ENCODE results near the gene FOXR1. TPM values are rescaled to one million over a fixed set of nuclear protein-coding genes. Genes with fewer than 3 reads are reported as not detected.

The FOXR1 gene
- total and polyA plus RNA-seq, 2 of the 8 experiments (the other 6 are each of a cell fraction or from before 2014, with no cell fraction given): not detected

GRCh38 chr11:119000906-119001305, 29.3 kb downstream of the FOXR1 start:
- H2BK5ac ChIP-seq (ENCODE audit: low read depth, low read length): no peak overlapping the region
- no peak overlapping the region for H3K23ac ChIP-seq (ENCODE audit: insufficient read length)
- peaks cover 0 to 44% of the 10 kb centered on the region in 2 experiments; a peak in 3 of 4 replicates for H3K79me2 ChIP-seq (ENCODE audit: control insufficient read depth in 1 of 2, insufficient read depth in 2 of 2, low read length in 2 of 2)
- H3K9me3 ChIP-seq (ENCODE audit: insufficient read depth in 2 of 2, low read depth in 1 of 2, low read length in 1 of 2): no peaks in the 10 kb centered on the region
- no peak overlapping the region for H4K5ac ChIP-seq (ENCODE audit: insufficient read length, low read depth, low read length)
- H3K4me3 ChIP-seq (ENCODE audit: extremely low read depth in 1 of 4, insufficient read depth in 2 of 4, low read depth in 3 of 4, low read length in 4 of 4): no peak overlapping the region
- no peak for FAIRE-seq
- no peak overlapping the region for H2BK20ac ChIP-seq (ENCODE audit: low read length)
- H3K79me1 ChIP-seq (ENCODE audit: low read depth, low read length): peaks cover 7% of the 10 kb centered on the region
- H2AK5ac ChIP-seq (ENCODE audit: low read depth, low read length): no peak overlapping the region
- no peak overlapping the region for H3K14ac ChIP-seq (ENCODE audit: insufficient read length)
- peaks cover 12% of the 10 kb centered on the region for H3K23me2 ChIP-seq (ENCODE audit: low read depth, low read length)
- H3K9ac ChIP-seq (replicated peaks in 1 of 4; ENCODE audit: extremely low read depth in 1 of 4, low read depth in 3 of 4, low read length in 3 of 4): no peak overlapping the region; a peak in 1 of 7 replicates
- no peak overlapping the region for H3K27ac ChIP-seq (ENCODE audit: low read depth, low read length)
- no peak overlapping the region for H2BK12ac ChIP-seq (ENCODE audit: low read depth, low read length)
- H3K4me2 ChIP-seq (ENCODE audit: insufficient read depth in 1 of 2, low read depth in 2 of 2, low read length in 2 of 2): no peak overlapping the region
- no peak overlapping the region for H2AFZ ChIP-seq (ENCODE audit: low read length)
- no peaks in the 10 kb centered on the region for H4K20me1 ChIP-seq (replicated peaks in 1 of 2; ENCODE audit: control insufficient read depth in 1 of 2, insufficient read depth in 2 of 2, low read length in 2 of 2)
- H3K4me1 ChIP-seq (replicated peaks in 1 of 4; ENCODE audit: control insufficient read depth in 3 of 4, insufficient read depth in 4 of 4, low read length in 3 of 4): peaks cover 0 to 6% (median under 1%) of the 10 kb centered on the region in 4 experiments; a peak in 2 of 7 replicates
- H3K4ac ChIP-seq (replicated peaks; ENCODE audit: insufficient read length, low read depth, low read length): no peak overlapping the region
- H2BK15ac ChIP-seq (ENCODE audit: low read length): no peak overlapping the region
- no peak overlapping the region for H4K91ac ChIP-seq (replicated peaks; ENCODE audit: insufficient read length, low read length)
- H3K27me3 ChIP-seq (replicated peaks in 1 of 4; ENCODE audit: control insufficient read depth in 3 of 4, extremely low read depth in 1 of 4, insufficient read depth in 3 of 4, low read length in 3 of 4): no peaks in the 10 kb centered on the region
- ChIA-PET CTCF (ENCODE audit: partially characterized antibody) (no interaction called here), POLR2A (ENCODE audit: partially characterized antibody) (interaction anchor here (2.6 to 15.2 kb wide), 2 partner anchors 14 to 23 kb away, joined by 5 to 264 read pairs; partner anchors contain the start of genes RPS25 and TRAPPC4)
- 80% methylated on average over 1 of the region's 1 CpG; no CpG with 5 or more reads in 1 of the 2 experiments for WGBS, 2 experiments (ENCODE audit: extremely low coverage in 1 of 2, insufficient coverage in 1 of 2, insufficient read length in 1 of 2, insufficient replicate concordance in 2 of 2, low coverage in 1 of 2, low lambda C conversion rate in 2 of 2, missing lambda C conversion rate in 1 of 2)
- H3K18ac ChIP-seq (ENCODE audit: extremely low read depth, low read length): no peak overlapping the region
- peaks cover 6 to 42% (median 22%) of the 10 kb centered on the region in 4 experiments; a peak in 7 of 8 replicates for H3K36me3 ChIP-seq (ENCODE audit: control insufficient read depth in 2 of 4, insufficient read depth in 4 of 4, low read length in 3 of 4)
- DNase-seq (ENCODE audit: low read depth in 1 of 2, low spot score in 2 of 2): no peak
- no peak overlapping the region for H4K8ac ChIP-seq (ENCODE audit: extremely low read depth, insufficient read depth, low read length)
- no peak overlapping the region for H3K56ac ChIP-seq (replicated peaks; ENCODE audit: insufficient read length, low read depth, low read length)
- no peak overlapping the region for H2BK120ac ChIP-seq (replicated peaks; ENCODE audit: low read depth, low read length)
- TF ChIP-seq SRF (IDR thresholded peaks at IDR 0.05; ENCODE audit: low read depth, low read length) (no peak), RBBP5 (IDR thresholded peaks at IDR 0.05; ENCODE audit: borderline replicate concordance, low read depth, low read length) (no peak), EP300 (IDR thresholded peaks at IDR 0.05; ENCODE audit: borderline replicate concordance in 1 of 2, low read depth in 2 of 2, low read length in 2 of 2) (no peak), PHF8 (conservative IDR thresholded peaks at IDR 0.05; ENCODE audit: low read depth, low read length) (no peak)

Data from H1 (cell line).